Adrenal gland (tissue), 12 donors: ENCODE data around the gene CCDC9. TPM values are rescaled to one million over a fixed set of nuclear protein-coding genes. Genes with fewer than 3 reads are reported as not detected.
A peak's percentile ranks its signal among the peaks of the same experiment; 100 is the strongest.
"Not testable (repeated sequence)": the region's sequence is repeated elsewhere in the genome, so short reads cannot be mapped to it uniquely, and the experiment has no call there.

Source experiments
- DNase-seq, 7 donors: peaks; one replicate each; pipeline ENCODE4 v3.0.0-alpha.2; 2019 to 2020
- H3K27ac ChIP-seq, 5 donors: fragments of 200-600 bp; sonication (generic) in 4 of 5; 1 replicate in 3 of 5; 2 replicates in 2 of 5; pipeline versions ENCODE4 v1.5.1 to v1.8.0; 2016 to 2020; ENCODE audit warnings: mild to moderate bottlenecking in 1 of 5
- H3K27me3 ChIP-seq: fragments of 200-600 bp; 2 replicates; pipeline ENCODE4 v1.8.0; 2021
- H3K36me3 ChIP-seq, 2 donors: fragments of 200-600 bp; replicated peaks in 1 of 2; 1 replicate in 1 of 2; 2 replicates in 1 of 2; pipeline versions ENCODE4 v1.5.1 to v1.8.0; 2018 to 2022
- H3K4me1 ChIP-seq, 2 donors: fragments of 200-600 bp; replicated peaks in 1 of 2; 1 replicate in 1 of 2; 2 replicates in 1 of 2; pipeline versions ENCODE4 v1.5.1 to v1.8.0; 2018 to 2021
- H3K4me3 ChIP-seq, 4 donors: fragments of 200-600 bp; sonication (generic) in 3 of 4; one replicate each; pipeline ENCODE4 v1.5.1; 2016 to 2018
- H3K9me3 ChIP-seq, 3 donors: fragments of 200-600 bp; sonication (generic) in 1 of 3; replicated peaks in 1 of 3; 1 replicate in 2 of 3; 2 replicates in 1 of 3; pipeline versions ENCODE4 v1.5.1 to v1.8.0; 2016 to 2021
- CTCF ChIP-seq, 6 experiments: fragments of 450-650 bp in 4 of 6; fragments of 200-600 bp in 2 of 6; sonication (generic) in 1 of 6; IDR thresholded peaks; 1 replicate in 5 of 6; 2 replicates in 1 of 6; pipeline versions ENCODE4 v1.5.1 to v1.8.0; 2016 to 2021; ENCODE audit warnings: antibody characterized with exemption in 6 of 6, mild to moderate bottlenecking in 2 of 6, moderate library complexity in 1 of 6
- POLR2A ChIP-seq, 2 donors: fragments of 450-650 bp; IDR thresholded peaks; one replicate each; pipeline ENCODE4 v1.6.1; 2017; ENCODE audit warnings: antibody characterized with exemption in 2 of 2, mild to moderate bottlenecking in 2 of 2, moderate library complexity in 1 of 2
- WGBS, 4 donors: extraction: QIAGEN DNeasy Blood & Tissue Kit in 2 of 4; methylation state at CpG; one replicate each; pipeline versions ENCODE4 v1.1.5 to v1.1.7; 2013 to 2017; 5-methylcytosine and 5-hydroxymethylcytosine counted together
- intact Hi-C, 2 donors: fragments of 100-400 bp; cut with DNase I; formaldehyde crosslinking; loops; one replicate each; pipeline versions ENCODE4 v1.14.1 to v1.15.0; 2022 to 2023
- polyA plus RNA-seq, 3 donors: library from polyadenylated mRNA; stranded (reverse); fragments of 200-250 nt in 2 of 3; fragments of 350-450 nt in 1 of 3; fragmentation: Illumina TruSeq in 1 of 3; extraction: RNeasy Lipid Tissue Mini Kit (QIAGEN cat#74804) in 1 of 3; gene quantifications; one replicate each; pipeline ENCODE4 v1.2.3, GENCODE V29; 2013 to 2014
- total RNA-seq, 9 donors: library from RNA; depleted of rRNA in 4 of 9; stranded (reverse); fragments of >200 nt in 4 of 9; fragments of 120-200 nt in 1 of 9; fragmentation: NEBNext Ultra II Directional in 1 of 9; extraction: Animal tissue kit (Norgen Biotek cat#: 25700) in 1 of 9; gene quantifications; one replicate each; pipeline versions ENCODE4 v1.1.0 to v1.2.4, GENCODE V29; 2013 to 2023
- donor health status: healthy with polysubstance abuse.
- donor health status: Bipolar disorder and iron deficiency.
- donor health status: DM: yes; HTN: yes; CAD: no.
- donor health status: DM: no; HTN: no; CAD: no.
- donor health status: DM: no; HTN: no; CAD: no.
- donor health status: DM: yes; HTN: yes; CAD: no.

Gene CCDC9
- total and polyA plus RNA-seq, 12 donors = 6.0 to 86.5 (median 31.1) TPM

GRCh38 chr19:47274071-47274890, 18.0 kb downstream of the CCDC9 start, which contains the start of gene INAFM1:
Gene INAFM1 (plus strand): TSS chr19:47274885. CDS start chr19:47274920, 35 bp downstream.
- TF ChIP-seq POLR2A (IDR thresholded peaks at IDR 0.05) = peak; percentile 12 to 64
- TF ChIP-seq CTCF (IDR thresholded peaks at IDR 0.05) = no peak
- peak; percentile 97 to 100 (median 98) for DNase-seq
- H3K9me3 ChIP-seq = no peaks in the 10 kb centered on the region
- no peaks in the 10 kb centered on the region for H3K27me3 ChIP-seq
- 0 to 4% (median 1%) methylated on average over 17 to 65 of the region's 72 CpGs for WGBS, 4 donors
- peaks cover 21 to 27% of the 10 kb centered on the region in 2 donors for H3K4me1 ChIP-seq
- peaks cover 0 to 20% of the 10 kb centered on the region in 2 donors for H3K36me3 ChIP-seq
- H3K27ac ChIP-seq = peak within 1 kb of the TSS; percentile 80 to 99 (median 97)
- intact Hi-C loops = no loop called here
- peak within 1 kb of the TSS; percentile 30 to 67 (median 48) for H3K4me3 ChIP-seq

GRCh38 chr19:47274891-47275761, 18.8 kb downstream of the CCDC9 start:
- intact Hi-C loops = no loop called here
- Histone ChIP-seq H3K27ac (peak overlapping the region; percentile 77 to 97 (median 85)), H3K27me3 (no peaks in the 10 kb centered on the region), H3K36me3 (peaks cover 0 to 13% of the 10 kb centered on the region in 2 donors), H3K4me1 (peaks cover 21 to 27% of the 10 kb centered on the region in 2 donors), H3K4me3 (peak overlapping the region; percentile 25 to 67 (median 38)), H3K9me3 (no peaks in the 10 kb centered on the region)
- TF ChIP-seq POLR2A (IDR thresholded peaks at IDR 0.05) (no peak), CTCF (IDR thresholded peaks at IDR 0.05) (no peak)
- peak; percentile 55 to 80 (median 63) for DNase-seq
- WGBS, 4 donors = 3 to 14% (median 5%) methylated on average over 6 to 82 of the region's 82 CpGs

- peak; percentile 73 to 92 (median 90) for DNase-seq
- peaks cover 0 to 5% of the 10 kb centered on the region in 2 donors for H3K36me3 ChIP-seq
- TF ChIP-seq POLR2A (IDR thresholded peaks at IDR 0.05) (peak in 1 of 2 donors; percentile 76), CTCF (IDR thresholded peaks at IDR 0.05) (no peak)
- no peaks in the 10 kb centered on the region for H3K27me3 ChIP-seq
- peak overlapping the region in 1 of 4 donors; percentile 67 for H3K4me3 ChIP-seq
- H3K27ac ChIP-seq = peak overlapping the region; percentile 77 to 97 (median 85)
- intact Hi-C loops = no loop called here
- no peaks in the 10 kb centered on the region for H3K9me3 ChIP-seq
- WGBS, 4 donors = 12 to 44% (median 33%) methylated on average over 7 to 13 of the region's 13 CpGs
- peaks cover 21 to 27% of the 10 kb centered on the region in 2 donors for H3K4me1 ChIP-seq
Measured at GRCh38 chr19:47275791-47276461, 19.6 kb downstream of the CCDC9 start.

GRCh38 chr19:47276513-47276912, 20.2 kb downstream of the CCDC9 start:
- H3K9me3 ChIP-seq, intact Hi-C loops, H3K4me3 ChIP-seq, H3K36me3 ChIP-seq, DNase-seq, H3K27me3 ChIP-seq: not testable (repeated sequence)
- peak overlapping the region; percentile 77 to 97 (median 85) for H3K27ac ChIP-seq
- peaks cover 21 to 27% of the 10 kb centered on the region in 2 donors for H3K4me1 ChIP-seq
- WGBS, 4 donors = 74 to 95% (median 89%) methylated on average over 3 of the region's 3 CpGs
